GM19035 (cell line): Measurements from ENCODE around the gene SYNGR2.
"Not testable (repeated sequence)": the region's sequence is repeated elsewhere in the genome, so short reads cannot be mapped to it uniquely, and the experiment has no call there.

Experiments
- ATAC-seq: cut with Tn5 transposase; IDR thresholded peaks from one replicate; pipeline ENCODE4 v1.9.1; 2021; ENCODE audit not compliant: unreplicated experiment

Gene SYNGR2

GRCh38 chr17:78170692-78171590 lies 2.6 kb downstream of the SYNGR2 start:
- no peak for ATAC-seq

DNA sequence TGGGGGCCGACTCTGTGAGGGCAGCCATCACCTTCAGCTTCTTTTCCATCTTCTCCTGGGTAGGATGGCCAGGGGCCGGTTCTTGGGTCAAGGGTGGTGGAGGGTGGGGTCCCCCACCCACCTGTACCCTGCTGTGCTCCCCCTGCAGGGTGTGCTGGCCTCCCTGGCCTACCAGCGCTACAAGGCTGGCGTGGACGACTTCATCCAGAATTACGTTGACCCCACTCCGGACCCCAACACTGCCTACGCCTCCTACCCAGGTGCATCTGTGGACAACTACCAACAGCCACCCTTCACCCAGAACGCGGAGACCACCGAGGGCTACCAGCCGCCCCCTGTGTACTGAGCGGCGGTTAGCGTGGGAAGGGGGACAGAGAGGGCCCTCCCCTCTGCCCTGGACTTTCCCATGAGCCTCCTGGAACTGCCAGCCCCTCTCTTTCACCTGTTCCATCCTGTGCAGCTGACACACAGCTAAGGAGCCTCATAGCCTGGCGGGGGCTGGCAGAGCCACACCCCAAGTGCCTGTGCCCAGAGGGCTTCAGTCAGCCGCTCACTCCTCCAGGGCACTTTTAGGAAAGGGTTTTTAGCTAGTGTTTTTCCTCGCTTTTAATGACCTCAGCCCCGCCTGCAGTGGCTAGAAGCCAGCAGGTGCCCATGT lies 3.3 kb downstream of the SYNGR2 start:
- not testable (repeated sequence) for ATAC-seq

DNA sequence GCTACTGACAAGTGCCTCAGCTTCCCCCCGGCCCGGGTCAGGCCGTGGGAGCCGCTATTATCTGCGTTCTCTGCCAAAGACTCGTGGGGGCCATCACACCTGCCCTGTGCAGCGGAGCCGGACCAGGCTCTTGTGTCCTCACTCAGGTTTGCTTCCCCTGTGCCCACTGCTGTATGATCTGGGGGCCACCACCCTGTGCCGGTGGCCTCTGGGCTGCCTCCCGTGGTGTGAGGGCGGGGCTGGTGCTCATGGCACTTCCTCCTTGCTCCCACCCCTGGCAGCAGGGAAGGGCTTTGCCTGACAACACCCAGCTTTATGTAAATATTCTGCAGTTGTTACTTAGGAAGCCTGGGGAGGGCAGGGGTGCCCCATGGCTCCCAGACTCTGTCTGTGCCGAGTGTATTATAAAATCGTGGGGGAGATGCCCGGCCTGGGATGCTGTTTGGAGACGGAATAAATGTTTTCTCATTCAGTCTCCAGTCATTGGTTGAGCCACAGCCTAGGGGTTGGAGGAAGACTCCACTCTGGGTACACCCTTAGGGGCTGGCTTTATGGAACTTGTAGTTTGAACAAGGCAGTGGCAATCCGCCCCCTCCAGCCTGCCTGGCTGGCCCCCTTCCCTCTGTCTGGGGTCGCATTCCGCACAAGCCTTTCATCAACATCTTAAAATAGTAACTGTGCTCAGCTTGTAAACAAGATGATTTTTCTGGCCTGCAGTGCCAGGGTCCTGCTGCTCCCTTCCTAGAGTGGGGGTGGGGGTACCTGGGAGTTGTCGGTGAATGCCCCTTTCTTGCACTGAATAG lies 4.1 kb downstream of the SYNGR2 start:
- ATAC-seq, result no peak

GRCh38 chr17:78173097-78173715 lies 4.8 kb downstream of the SYNGR2 start:
- no peak for ATAC-seq

- ATAC-seq, result no peak
Observed at GRCh38 chr17:78174346-78174869, 6.0 kb downstream of the SYNGR2 start.

DNA sequence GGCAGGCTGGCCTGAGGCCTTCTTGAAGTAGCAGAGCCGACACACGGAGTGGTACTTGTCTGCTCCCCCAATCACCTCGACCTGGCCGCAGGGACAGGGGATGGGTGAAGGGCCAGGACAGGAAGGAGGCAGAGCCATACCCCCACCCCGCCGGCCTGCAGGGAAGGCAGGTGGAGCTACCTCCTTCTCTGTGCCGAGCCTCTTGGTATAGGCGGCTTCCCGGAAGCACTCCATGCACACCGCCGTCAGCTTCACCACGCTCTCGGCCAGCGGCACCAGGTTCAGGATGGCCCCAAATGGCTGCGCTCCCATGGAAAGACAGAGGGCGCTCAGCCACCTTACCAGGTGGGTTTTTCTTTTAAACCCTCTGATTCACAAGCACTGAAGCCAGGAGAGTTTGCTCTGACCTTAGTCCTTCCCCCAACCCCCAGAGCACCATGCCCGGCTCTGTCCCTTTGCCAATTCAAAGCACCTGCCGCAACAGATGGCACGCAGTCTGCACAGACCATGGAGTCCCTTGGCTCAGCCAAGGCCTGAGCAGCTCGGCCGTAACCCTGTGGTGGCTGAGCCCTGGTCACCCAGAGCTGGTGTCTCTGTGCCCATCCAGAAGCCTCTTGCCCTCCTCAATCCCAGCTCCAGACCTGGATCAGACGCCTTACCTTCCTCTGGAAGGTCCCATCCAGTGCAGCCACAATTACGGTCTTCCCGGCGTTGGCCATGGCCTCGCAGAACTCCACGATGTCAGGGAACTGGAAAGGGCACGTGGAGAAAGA lies 6.7 kb downstream of the SYNGR2 start:
- no peak for ATAC-seq

DNA sequence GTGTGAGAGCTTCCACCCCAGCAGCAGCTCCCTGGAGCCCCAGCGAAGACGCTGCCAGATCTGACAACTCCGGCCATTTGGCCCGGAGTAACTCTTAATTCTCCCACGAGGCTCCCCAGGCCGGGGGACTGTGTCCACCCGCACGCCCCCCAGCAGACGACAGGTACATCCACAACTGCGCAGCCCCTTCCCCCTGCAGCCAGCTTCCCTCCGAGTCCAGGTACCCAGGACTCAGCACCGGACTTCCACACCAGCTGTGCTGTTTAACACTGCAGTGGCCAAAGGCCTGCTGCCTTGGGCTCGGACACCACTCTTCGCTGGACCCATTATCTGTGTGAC lies 7.2 kb downstream of the SYNGR2 start:
- ATAC-seq, result no peak

DNA sequence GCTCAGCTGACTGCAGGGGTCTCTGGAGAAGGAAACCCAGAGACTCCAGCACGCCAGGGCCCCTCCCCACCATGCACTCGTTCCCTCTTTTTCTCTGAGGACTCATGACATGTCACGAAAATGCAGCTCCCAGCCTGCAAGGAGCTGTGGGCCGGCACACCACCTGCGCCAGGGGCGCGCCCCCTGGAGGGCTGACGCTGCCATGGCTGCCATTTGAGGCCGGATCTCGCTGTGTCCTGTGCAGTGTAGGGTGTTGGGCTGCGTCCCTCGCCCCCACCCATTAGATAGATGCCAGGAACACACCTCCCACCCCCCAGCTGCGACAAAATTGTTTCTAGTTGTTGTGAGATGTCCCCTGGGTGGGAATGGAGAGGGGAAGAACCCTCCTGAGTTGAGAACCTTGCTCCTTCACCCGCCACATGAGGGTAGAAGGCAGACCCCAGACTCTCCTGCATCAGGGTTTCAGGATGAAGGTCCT lies 8.2 kb downstream of the SYNGR2 start:
- peak; percentile 38 for ATAC-seq

- no peak for ATAC-seq
Observed at GRCh38 chr17:78179372-78179771, 11.0 kb downstream of the SYNGR2 start.

DNA sequence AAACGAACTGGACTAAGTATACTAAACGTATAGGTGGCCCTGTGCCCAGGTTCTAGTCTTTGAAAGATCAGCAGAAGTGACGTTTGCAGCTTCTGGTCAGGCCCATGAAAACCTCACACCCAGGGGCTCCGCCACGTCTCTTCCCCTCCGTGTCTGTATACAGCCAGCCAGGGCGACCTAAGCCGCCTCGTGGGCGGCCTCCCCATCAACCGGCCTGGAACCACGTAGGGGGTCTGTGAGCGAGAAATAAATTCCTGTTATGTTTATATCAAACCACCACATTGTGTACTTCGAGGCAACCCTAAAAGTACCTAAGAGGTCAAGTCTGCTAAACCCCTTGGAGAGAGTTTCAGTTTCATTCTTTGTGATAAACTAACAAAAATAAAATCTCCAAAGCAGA lies 11.7 kb downstream of the SYNGR2 start:
- no peak for ATAC-seq

DNA sequence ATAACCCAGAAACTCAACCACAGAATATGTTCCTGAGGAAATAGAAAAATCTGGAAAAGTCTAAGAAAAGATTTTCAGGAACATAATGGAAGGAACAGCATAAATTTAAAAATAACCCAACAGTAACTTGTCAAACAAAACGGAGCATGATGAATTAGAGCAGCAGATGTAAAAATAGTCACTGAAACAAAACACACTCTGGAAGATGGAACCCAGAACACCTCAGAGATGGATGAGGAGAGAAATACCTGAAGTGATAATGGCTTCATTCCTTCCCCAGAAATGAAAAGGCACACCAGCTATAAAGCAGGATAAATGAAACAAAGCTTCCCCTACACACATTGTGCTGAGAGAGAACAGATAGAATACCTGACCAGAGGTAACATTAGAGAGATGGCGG lies 12.1 kb downstream of the SYNGR2 start:
- no peak for ATAC-seq

DNA sequence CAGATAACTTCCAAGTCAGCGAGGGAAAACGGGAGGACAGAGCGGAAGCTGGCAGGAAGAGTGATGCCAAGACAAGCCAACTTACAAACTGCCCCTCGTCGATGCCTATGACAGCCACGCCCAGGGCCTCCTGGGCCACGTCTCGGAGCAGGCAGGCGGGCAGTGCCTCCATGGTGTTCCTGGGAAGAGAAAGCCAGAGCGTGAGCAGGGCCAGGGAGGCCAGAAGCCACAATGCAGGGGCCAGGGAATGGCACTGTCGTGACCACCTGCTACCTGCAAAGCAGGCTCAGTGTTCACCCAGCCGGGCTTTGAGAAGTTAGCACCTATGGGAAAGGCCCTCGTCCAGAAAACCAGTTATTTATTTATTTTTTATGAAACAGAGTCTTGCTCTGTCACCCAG lies 14.1 kb downstream of the SYNGR2 start:
- no peak for ATAC-seq

GRCh38 chr17:78183916-78184315 lies 15.5 kb downstream of the SYNGR2 start:
- no peak for ATAC-seq

DNA sequence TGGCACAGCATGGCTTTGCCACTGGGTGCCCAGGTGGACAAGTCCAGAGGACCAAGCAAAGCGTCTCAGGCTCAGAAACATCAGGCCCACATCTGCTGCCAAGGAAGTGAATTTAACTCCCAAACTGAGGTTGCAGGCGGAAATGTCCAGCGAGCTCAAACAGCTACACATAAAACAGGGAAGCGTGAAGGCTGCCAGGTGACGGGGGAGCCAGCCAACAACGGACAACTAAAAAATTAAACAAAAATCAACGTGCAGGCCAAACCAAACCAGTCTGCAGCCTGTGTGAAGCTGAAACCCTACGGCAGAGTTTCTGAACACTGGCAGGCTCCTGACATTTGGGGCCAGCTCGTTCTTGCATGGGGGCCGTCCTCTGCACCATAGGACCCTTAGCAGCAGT lies 16.0 kb downstream of the SYNGR2 start:
- ATAC-seq, result no peak

GRCh38 chr17:78184868-78185267 lies 16.5 kb downstream of the SYNGR2 start:
- ATAC-seq, result no peak

DNA sequence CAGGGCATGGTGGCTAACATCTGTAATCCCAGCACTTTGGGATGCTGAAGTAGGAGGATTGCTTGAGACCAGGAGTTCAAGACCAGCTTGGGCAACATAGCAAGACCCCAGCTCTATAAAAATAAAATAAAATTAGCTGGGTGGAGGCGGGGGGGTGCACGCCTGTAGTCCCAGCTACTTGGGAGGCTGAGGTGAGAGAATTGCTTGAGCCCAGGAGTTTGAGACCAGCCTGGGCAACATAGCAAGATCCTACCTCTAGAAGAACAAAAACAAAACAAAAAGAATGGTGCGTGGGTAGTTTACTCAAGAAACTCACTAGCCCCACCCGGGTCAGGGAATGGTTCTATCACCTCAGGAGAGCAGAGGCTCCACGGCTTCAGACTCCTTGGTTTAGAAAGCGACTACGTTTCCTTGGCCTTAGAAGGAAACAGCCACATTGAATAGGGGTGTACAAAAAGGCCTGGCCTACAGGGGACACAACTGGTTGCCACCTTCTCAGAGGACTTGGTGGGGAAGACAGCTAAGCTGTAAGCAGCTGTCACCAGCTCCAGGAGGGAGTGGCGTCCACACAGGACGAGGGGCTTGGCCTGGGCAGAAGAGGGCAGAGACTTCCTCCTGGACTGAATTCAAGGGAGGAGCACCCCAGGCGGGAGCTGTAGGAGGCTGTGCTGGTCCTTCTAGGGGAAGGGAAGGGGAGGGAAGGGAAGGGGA lies 17.8 kb downstream of the SYNGR2 start:
- ATAC-seq, result no peak

GRCh38 chr17:78186692-78187595 lies 18.6 kb downstream of the SYNGR2 start, which contains the start of the genes AFMID and TK1:
TSS of gene AFMID (plus strand) at chr17:78187362. CDS start at chr17:78187371, 9 bp downstream.
TSS of gene TK1 (minus strand) at chr17:78187052. CDS start at chr17:78186994, 58 bp downstream.
- peak; percentile 90 for ATAC-seq

GRCh38 chr17:78196716-78197115 lies 28.3 kb downstream of the SYNGR2 start:
- no peak for ATAC-seq
